Hindlimb muscle (tissue), 1 donor: ENCODE measurements around the gene ARL11. TPM values are rescaled to one million over a fixed set of nuclear protein-coding genes. Genes with fewer than 3 reads are reported as not detected.

ENCODE experiments used
- DNase-seq: peaks from one replicate; pipeline ENCODE4 v3.0.0-alpha.2; 2013
- polyA plus RNA-seq: library from polyadenylated mRNA; unstranded; fragments of 120-200 nt; gene quantifications from one replicate; pipeline ENCODE4 v1.2.1, GENCODE V29; 2013; ENCODE audit not compliant: insufficient read length

Gene ARL11
- polyA plus RNA-seq, 1 donor, result 0.37 TPM

- DNase-seq, result peak; percentile 30
Measured at GRCh38 chr13:49615836-49616675, 12.3 kb upstream of the ARL11 start.

- no peak for DNase-seq
Measured at GRCh38 chr13:49616676-49617065, 11.6 kb upstream of the ARL11 start.

- DNase-seq, result no peak
Measured at GRCh38 chr13:49620170-49620621, 8.1 kb upstream of the ARL11 start.

- DNase-seq, result no peak
Measured at GRCh38 chr13:49622174-49622946, 5.9 kb upstream of the ARL11 start.

DNA sequence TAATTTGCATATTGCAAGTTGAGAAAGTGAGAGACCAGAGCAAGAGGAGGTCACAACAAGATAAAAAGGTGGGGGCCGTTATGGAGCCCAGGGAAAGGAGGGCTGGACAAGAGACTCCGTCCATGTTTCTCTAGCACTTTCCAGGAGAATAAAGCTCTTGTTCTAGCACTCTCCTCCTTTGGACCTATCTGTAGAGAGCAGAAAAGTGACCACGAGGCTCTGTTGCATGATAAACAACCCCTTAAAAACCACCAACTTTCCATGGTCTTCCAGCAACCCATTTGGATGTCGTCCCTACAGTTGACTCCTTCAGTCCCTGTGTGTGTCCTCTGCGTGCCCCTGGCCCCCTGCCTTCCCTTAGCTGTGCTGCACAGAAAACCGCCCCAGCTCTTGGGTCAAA lies 4.1 kb upstream of the ARL11 start:
- DNase-seq, result no peak

GRCh38 chr13:49625392-49626079 lies 2.8 kb upstream of the ARL11 start:
- DNase-seq, result no peak

DNA sequence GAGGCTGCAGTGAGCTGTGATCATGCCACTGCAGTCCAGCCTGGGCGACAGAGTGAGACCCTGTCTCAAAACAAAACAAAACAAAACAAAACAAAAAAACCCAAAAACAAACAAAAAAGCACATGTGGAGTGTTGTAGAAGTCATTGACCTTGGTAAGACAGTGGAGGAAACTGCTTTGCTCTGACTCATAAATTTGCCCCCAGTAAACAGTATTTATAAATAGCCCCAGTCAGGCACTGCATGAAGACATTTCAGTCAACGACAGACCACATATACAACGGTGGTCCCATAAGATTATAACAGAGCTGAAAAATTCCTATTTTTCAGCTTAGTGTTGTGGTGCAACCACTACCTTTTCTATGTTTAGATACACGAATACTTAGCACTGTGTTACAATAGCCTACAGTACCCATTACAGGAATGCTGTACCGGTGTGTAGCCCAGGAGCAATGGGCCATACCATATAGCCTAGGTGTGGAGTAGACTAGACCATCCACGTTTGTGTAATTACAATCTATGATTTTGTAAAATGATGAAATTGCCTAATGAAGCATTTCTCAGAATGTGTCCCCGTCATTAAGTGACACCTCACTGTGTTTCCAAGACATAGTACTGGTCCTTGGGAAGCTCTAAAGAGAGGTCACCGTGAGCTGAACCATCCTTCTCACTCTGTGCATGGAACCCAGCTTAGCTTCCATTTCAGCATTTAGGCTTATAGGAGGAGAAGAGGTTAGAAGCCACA lies 1.1 kb downstream of the ARL11 start:
- DNase-seq, result no peak

DNA sequence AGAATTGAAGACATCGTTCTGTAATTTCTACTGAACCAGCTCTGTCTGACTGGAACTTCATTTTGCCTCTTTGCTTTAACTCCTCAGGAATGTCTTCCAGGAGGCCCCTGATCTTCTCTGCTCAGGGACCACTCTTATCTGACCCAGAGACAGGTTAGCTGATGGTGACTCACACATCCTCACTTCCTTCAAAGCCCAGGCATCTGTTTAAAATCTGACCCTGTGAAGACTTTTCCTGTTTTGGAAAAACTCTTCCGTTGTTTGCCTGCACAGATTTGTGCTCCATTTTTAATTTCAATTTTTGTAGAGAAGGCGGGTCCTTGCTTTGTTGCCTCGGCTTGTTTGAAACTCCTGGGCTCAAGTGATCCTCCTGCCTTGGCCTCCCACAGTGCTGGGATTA lies 1.6 kb downstream of the ARL11 start:
- no peak for DNase-seq

DNA sequence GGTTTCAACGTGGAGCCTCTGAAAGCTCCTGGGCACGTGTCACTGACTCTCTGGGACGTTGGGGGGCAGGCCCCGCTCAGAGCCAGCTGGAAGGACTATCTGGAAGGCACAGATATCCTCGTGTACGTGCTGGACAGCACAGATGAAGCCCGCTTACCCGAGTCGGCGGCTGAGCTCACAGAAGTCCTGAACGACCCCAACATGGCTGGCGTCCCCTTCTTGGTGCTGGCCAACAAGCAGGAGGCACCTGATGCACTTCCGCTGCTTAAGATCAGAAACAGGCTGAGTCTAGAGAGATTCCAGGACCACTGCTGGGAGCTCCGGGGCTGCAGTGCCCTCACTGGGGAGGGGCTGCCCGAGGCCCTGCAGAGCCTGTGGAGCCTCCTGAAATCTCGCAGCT lies 2.3 kb downstream of the ARL11 start:
- DNase-seq, result no peak

DNA sequence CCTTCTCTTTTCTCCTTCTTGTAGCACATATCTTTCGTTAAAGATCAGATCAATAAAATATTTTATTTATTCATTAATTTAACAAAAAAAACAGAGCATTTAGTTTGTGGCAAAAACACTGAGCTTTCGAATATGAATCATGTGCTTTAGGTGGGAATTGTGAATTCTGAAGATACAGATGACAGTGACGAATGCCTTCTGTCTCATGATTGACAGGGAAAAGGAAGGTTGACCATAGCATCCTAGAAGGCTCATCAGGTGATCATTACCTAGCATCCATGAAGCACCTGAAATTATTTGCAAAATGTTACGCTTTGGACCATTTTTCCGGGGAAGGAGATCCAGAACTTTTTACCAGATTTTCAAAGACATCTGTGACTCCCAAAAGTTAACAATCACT lies 3.8 kb downstream of the ARL11 start:
- DNase-seq, result no peak

DNA sequence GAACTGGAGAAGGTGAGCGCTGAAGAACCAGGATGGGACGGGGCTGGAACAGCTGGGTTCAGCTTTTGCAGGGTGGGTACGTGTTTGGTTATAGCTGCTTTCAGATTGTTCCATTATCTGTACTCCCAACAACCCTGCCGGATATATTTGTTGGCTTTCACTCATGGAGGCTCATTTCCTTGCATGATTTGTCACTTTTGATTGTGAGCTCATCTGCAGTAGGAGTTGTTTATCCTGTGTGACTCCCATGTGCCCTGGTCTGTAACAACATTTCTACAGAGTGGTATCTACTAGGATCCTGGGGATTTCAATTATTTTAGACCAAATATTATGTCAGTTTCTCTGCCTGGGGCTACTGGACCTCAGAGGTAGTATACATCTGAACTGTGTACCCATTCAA lies 5.4 kb downstream of the ARL11 start:
- no peak for DNase-seq

- DNase-seq, result no peak
Measured at GRCh38 chr13:49635599-49636433, 7.5 kb downstream of the ARL11 start.

DNA sequence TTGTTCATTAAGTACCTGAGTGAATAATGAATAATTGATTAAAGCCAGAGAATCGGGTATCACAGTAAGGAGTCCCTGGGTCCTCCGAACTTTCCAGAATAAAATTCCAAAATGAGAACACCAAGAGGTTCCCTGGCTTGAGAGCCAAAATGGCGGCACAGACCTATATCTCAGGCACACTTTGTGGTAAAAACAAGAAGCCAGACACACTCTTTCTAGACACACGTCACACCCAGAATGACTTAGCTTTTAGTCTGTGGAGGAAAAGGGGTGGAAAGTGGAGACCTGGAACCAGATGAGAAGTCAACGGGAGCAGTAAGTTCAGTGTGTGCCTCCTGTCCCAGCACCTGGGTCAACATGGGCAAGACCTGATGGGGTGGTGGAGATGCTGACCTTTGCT lies 8.4 kb downstream of the ARL11 start:
- no peak for DNase-seq

DNA sequence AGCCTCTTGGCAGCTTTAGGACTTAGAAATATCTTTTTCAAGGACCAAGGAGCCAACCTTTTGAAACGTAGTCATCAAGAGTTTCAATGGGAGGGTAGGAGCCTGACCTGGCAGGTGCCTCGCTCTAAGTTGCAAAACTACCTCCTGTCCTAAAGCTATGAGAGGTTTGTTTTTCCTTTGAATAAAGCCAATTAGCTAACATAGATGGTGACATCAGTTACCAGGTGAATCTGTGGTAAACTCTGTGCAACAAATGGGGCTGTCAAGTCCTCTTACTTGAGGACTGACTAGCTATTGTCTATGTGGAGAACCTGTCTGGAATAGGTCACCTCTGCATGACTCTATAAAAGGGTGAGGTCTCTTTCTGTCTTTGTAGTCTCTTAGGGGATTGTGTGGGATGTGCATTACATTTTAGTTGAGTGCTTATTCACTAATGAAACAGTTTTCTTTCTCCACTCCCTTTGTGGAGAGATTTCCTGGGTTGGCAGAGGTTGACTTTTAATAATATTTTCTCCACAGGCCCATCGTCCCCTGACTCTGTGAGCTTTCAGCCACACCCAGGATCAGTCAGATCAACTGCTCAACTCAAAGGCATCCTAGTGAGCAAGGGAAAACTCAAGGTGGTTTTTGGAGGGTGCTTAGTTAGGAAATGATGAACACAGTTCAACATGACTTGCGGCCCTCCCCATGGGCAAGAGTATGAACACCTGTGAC lies 9.9 kb downstream of the ARL11 start:
- no peak for DNase-seq

GRCh38 chr13:49638744-49639072 lies 10.4 kb downstream of the ARL11 start:
- no peak for DNase-seq

DNA sequence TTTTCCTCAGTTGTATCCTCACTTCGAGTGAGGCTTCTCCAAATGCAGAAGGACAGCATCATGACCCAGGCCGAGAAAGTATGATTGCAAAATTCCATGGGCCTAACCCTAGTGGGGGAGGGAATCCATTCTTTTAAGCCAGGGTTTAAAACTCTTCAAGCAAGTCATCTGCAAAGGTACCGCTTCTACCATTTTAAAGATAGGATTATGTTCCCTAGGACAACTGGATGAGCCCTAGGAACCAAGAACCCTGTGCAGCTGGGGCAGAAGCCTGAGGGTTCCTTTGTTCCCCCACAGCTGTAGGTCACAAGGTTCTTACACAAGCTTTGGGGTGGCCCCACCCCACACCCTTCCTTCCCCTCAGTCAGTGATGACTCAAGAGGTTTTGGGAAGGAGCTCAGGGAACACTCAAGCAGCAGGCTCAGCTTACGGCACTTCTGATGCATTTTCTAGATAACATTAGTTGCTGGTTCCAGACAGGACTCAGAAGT lies 13.5 kb downstream of the ARL11 start:
- no peak for DNase-seq

GRCh38 chr13:49643035-49643646 lies 14.8 kb downstream of the ARL11 start:
- DNase-seq, result no peak

DNA sequence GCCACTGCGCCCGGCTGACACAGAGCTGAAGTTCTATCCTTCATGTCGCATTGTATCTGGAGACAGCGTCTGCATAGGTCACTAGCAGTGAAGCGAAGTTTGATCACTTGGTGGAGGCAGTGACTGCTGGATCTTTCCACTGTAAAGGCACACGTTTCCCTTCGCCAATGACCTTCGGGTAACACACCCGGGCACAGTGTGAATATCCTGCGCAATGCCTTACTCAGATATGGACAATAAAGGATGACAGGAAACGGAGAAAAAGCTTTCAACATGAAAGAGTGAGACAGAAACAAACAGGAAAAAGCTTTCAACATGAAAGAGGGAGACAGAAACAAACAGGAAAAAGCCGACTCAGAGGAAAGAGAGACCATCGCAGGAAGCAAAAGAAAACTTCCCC lies 17.1 kb downstream of the ARL11 start:
- DNase-seq, result no peak

- no peak for DNase-seq
Measured at GRCh38 chr13:49646688-49647087, 18.4 kb downstream of the ARL11 start.

GRCh38 chr13:49649244-49649962 lies 21.1 kb downstream of the ARL11 start:
- DNase-seq, result no peak
